HepG2 (cell line): ENCODE results near the gene ZDHHC3. TPM values are rescaled to one million over a fixed set of nuclear protein-coding genes. Genes with fewer than 3 reads are reported as not detected.
A peak's percentile ranks its signal among the peaks of the same experiment; 100 is the strongest.

Experiments used
- ATAC-seq: fragments of 200-7000 bp; cut with Tn5 transposase; 3 replicates; pipeline ENCODE4 v1.9.1; 2020; ENCODE audit warnings: mild to moderate bottlenecking, moderate library complexity
- BruUV-seq: library from RNA; stranded (reverse); fragments of 400-500 nt; replicated peaks from 2 replicates; lab custom pipeline; 2021; lab: Mats Ljungman, UMichigan
- CTCF ChIA-PET: fragments of 300-600 bp; formaldehyde crosslinking; extraction: SDS; loops from one replicate; lab custom pipeline; 2021; ENCODE audit warnings: low total read pairs, inconsistent platforms, low intra/inter-chr PET ratio; lab: Yijun Ruan, JAX
- POLR2A ChIA-PET: fragments of 350-600 bp; sonication (Branson Sonifier 250); formaldehyde crosslinking; loops from one replicate; lab custom pipeline; 2020; ENCODE audit warnings: antibody characterized with exemption, inconsistent platforms; lab: Yijun Ruan, JAX
- DNase-seq: peaks from one replicate; pipeline ENCODE4 v3.0.0-alpha.2; 2015; ENCODE audit warnings: low spot score
- FAIRE-seq: peaks from 3 replicates; lab custom pipeline; 2011; peaks lifted over from hg19 to GRCh38; lab: Jason Lieb, UNC
- H2AFZ ChIP-seq: one replicate; pipeline ENCODE4 v1.6.1; 2011; ENCODE audit warnings: low read length, inconsistent platforms
- H3K27ac ChIP-seq: fragments of 300-600 bp; 3 replicates; pipeline ENCODE4 v1.8.0; 2011; ENCODE audit warnings: mixed run types, mild to moderate bottlenecking, mixed read lengths, low read length, inconsistent platforms; ENCODE audit not compliant: insufficient read depth; ENCODE audit errors: extremely low read length
- H3K27me3 ChIP-seq, 2 experiments: fragments of 200-600 bp in 1 of 2; 2 replicates in 1 of 2; 3 replicates in 1 of 2; pipeline versions ENCODE4 v1.6.0 to v1.8.0; 2011; ENCODE audit warnings: low read length in 2 of 2, mild to moderate bottlenecking in 2 of 2, moderate library complexity in 2 of 2, inconsistent platforms in 1 of 2; ENCODE audit not compliant: insufficient read depth in 2 of 2, control insufficient read depth in 1 of 2
- H3K36me3 ChIP-seq, 2 experiments: fragments of 200-600 bp in 1 of 2; replicated peaks in 1 of 2; 2 replicates in 1 of 2; 3 replicates in 1 of 2; pipeline versions ENCODE4 v1.5.1 to v1.8.0; 2011; ENCODE audit warnings: low read length in 2 of 2, inconsistent platforms in 1 of 2; ENCODE audit not compliant: insufficient read depth in 2 of 2, control insufficient read depth in 1 of 2
- H3K4me1 ChIP-seq: 2 replicates; pipeline ENCODE4 v1.5.1; 2012; ENCODE audit warnings: low read length, inconsistent platforms; ENCODE audit not compliant: insufficient read depth
- H3K4me2 ChIP-seq: 2 replicates; pipeline ENCODE4 v1.6.0; 2011; ENCODE audit warnings: low read depth, low read length, inconsistent platforms
- H3K4me3 ChIP-seq, 3 experiments: fragments of 200-600 bp in 1 of 3; sonication (generic), shearing (Covaris generic) in 1 of 3; replicated peaks in 1 of 3; 2 replicates each; pipeline ENCODE4 v1.5.1; 2011 to 2016; ENCODE audit warnings: low read length in 3 of 3, inconsistent platforms in 2 of 3, low read depth in 2 of 3, mild to moderate bottlenecking in 2 of 3, control low read depth in 1 of 3, mixed read lengths in 1 of 3; ENCODE audit not compliant: insufficient read depth in 1 of 3
- H3K79me2 ChIP-seq: one replicate; pipeline ENCODE4 v1.6.1; 2011; ENCODE audit warnings: low read length, inconsistent platforms; ENCODE audit not compliant: insufficient read depth
- H3K9ac ChIP-seq: 2 replicates; pipeline ENCODE4 v1.6.0; 2011; ENCODE audit warnings: mild to moderate bottlenecking, low read depth, low read length, inconsistent platforms; ENCODE audit not compliant: insufficient read depth
- H3K9me3 ChIP-seq: 2 replicates; pipeline ENCODE4 v1.5.1; 2012; ENCODE audit warnings: mild to moderate bottlenecking, low read length
- H4K20me1 ChIP-seq: 2 replicates; pipeline ENCODE4 v1.6.0; 2011; ENCODE audit warnings: inconsistent platforms, mild to moderate bottlenecking, low read length, moderate library complexity; ENCODE audit not compliant: insufficient read depth
- ASH2L ChIP-seq: fragments of 300-600, 200-600 bp; sonication (generic); IDR thresholded peaks from 2 replicates; pipeline ENCODE4 v1.7.0; 2017; ENCODE audit warnings: low read depth, mild to moderate bottlenecking, moderate library complexity, mixed read lengths, low read length; ENCODE audit not compliant: insufficient read length
- CBX1 ChIP-seq: IDR thresholded peaks from one replicate; pipeline ENCODE4 v1.6.1; 2016; ENCODE audit warnings: antibody characterized with exemption, low read depth
- DR1 ChIP-seq: sonication (generic); formaldehyde crosslinking; IDR thresholded peaks from 2 replicates; pipeline ENCODE4 v1.8.0; 2021; ENCODE audit warnings: mild to moderate bottlenecking, missing genetic modification reagents, inconsistent platforms
- HMGXB3 ChIP-seq: sonication (generic); formaldehyde crosslinking; IDR thresholded peaks from 2 replicates; pipeline ENCODE4 v1.4.0; 2020; ENCODE audit warnings: missing genetic modification reagents, borderline replicate concordance
- HNF4A ChIP-seq: sonication (generic); formaldehyde crosslinking; IDR thresholded peaks from 2 replicates; pipeline ENCODE4 v1.4.0; 2020; ENCODE audit warnings: missing genetic modification reagents
- TBX2 ChIP-seq: sonication (generic); formaldehyde crosslinking; IDR thresholded peaks from 2 replicates; pipeline ENCODE4 v1.5.0; 2020; ENCODE audit warnings: missing genetic modification reagents, mild to moderate bottlenecking, borderline replicate concordance
- ZBTB1 ChIP-seq: sonication (generic); formaldehyde crosslinking; IDR thresholded peaks from 2 replicates; pipeline ENCODE4 v1.4.0; 2020; ENCODE audit warnings: missing genetic modification reagents, borderline replicate concordance
- ZNF121 ChIP-seq: sonication (generic); formaldehyde crosslinking; IDR thresholded peaks from 2 replicates; pipeline ENCODE4 v1.5.0; 2020; ENCODE audit warnings: mild to moderate bottlenecking, missing genetic modification reagents
- ZNF430 ChIP-seq: sonication (generic); formaldehyde crosslinking; IDR thresholded peaks from 2 replicates; pipeline ENCODE4 v1.9.0; 2021; ENCODE audit warnings: mild to moderate bottlenecking, missing genetic modification reagents
- ZNF496 ChIP-seq: sonication (generic); formaldehyde crosslinking; IDR thresholded peaks from 2 replicates; pipeline ENCODE4 v1.8.1; 2023; ENCODE audit warnings: mild to moderate bottlenecking, moderate library complexity, missing genetic modification reagents; ENCODE audit not compliant: insufficient replicate concordance
- ZNF549 ChIP-seq: sonication (generic); formaldehyde crosslinking; IDR thresholded peaks from 2 replicates; pipeline ENCODE4 v1.5.0; 2020; ENCODE audit warnings: missing genetic modification reagents
- ZNF577 ChIP-seq: sonication (generic); formaldehyde crosslinking; IDR thresholded peaks from 2 replicates; pipeline ENCODE4 v1.4.0; 2020; ENCODE audit warnings: mild to moderate bottlenecking, low read depth, missing genetic modification reagents, borderline replicate concordance
- WGBS: methylation state at CpG from one replicate; pipeline ENCODE4 v1.1.6; 2017; ENCODE audit warnings: low lambda C conversion rate; 5-methylcytosine and 5-hydroxymethylcytosine counted together
- in situ Hi-C: cut with HindIII; loops from 2 replicates; pipeline ENCODE4 v1.10.0; 2017; ENCODE audit warnings: low pct_unique_long_range_greater_than_20kb; ENCODE audit not compliant: extremely low pct_ligation_motif_present
- intact Hi-C: fragments of 100-400 bp; cut with micrococcal nuclease; formaldehyde crosslinking; loops from one replicate; pipeline ENCODE4 v1.10.0; 2022; ENCODE audit not compliant: unreplicated experiment
- polyA plus RNA-seq, 8 experiments: library from polyadenylated mRNA; depleted of rRNA in 3 of 8; stranded (reverse) in 7 of 8; unstranded in 1 of 8; fragments of >200 nt; fragmentation: Illumina TruSeq in 4 of 8; extraction: Trizol in 4 of 8; gene quantifications; 2 replicates each; pipeline versions ENCODE4 v1.2.1 to v1.2.3, GENCODE V29; 2011 to 2016; ENCODE audit warnings: low read depth in 4 of 8, missing spikeins in 1 of 8, mixed read lengths in 1 of 8; ENCODE audit not compliant: insufficient read depth in 1 of 8
- total RNA-seq, 5 experiments: library from RNA; depleted of rRNA; stranded (reverse); fragments of >200 nt; fragmentation: Illumina TruSeq; extraction: Trizol; gene quantifications; 2 replicates each; pipeline ENCODE4 v1.2.3, GENCODE V29; 2016; ENCODE audit warnings: low read depth in 1 of 5
- TF ChIP-seq, protein P1 (sequence below): sonication (generic); formaldehyde crosslinking; conservative IDR thresholded peaks from 2 replicates; pipeline ENCODE4 v1.4.0; 2020; ENCODE audit warnings: mild to moderate bottlenecking, missing genetic modification reagents, moderate library complexity

Gene ZDHHC3
- total and polyA plus RNA-seq, 2 of the 13 experiments (the other 11 are each of a cell fraction or from before 2014, with no cell fraction given): 44.1 to 65.7 TPM

GRCh38 chr3:44902628-44903027, 73.3 kb downstream of the ZDHHC3 start:
- peak overlapping the region; percentile 24 for H2AFZ ChIP-seq
- BruUV-seq: no TSS peak
- no peak for FAIRE-seq
- H4K20me1 ChIP-seq: no peaks in the 10 kb centered on the region
- peaks cover 52% of the 10 kb centered on the region for H3K4me1 ChIP-seq
- H3K27ac ChIP-seq: peak overlapping the region; percentile 52
- intact Hi-C loops: no loop called here
- no peaks in the 10 kb centered on the region for H3K9me3 ChIP-seq
- CTCF ChIA-PET: no interaction called here
- DNase-seq: peak; percentile 79
- peak overlapping the region; percentile 61 for H3K4me2 ChIP-seq
- peaks cover 0 to 3% of the 10 kb centered on the region in 2 experiments; a peak in 1 of 5 replicates for H3K27me3 ChIP-seq
- peak; percentile 74 for ATAC-seq
- in situ Hi-C loops: no loop called here
- no peaks in the 10 kb centered on the region for H3K79me2 ChIP-seq
- POLR2A ChIA-PET: interaction anchor here (0.6 to 0.8 kb wide), 2 partner anchors 318 to 538 kb away, joined by 3 to 4 read pairs; partner anchors contain the start of gene ZNF660
- 0% methylated on average over 4 of the region's 4 CpGs for WGBS
- H3K9ac ChIP-seq: peak overlapping the region; percentile 15; the same call in 1 of the 2 replicates
- peak overlapping the region in 1 of 3 experiments; percentile 3; a peak in 1 of 6 replicates for H3K4me3 ChIP-seq
- H3K36me3 ChIP-seq: no peaks in the 10 kb centered on the region
- TF ChIP-seq HMGXB3 (CRISPR knock-in tag) (no peak), ZNF549 (CRISPR knock-in tag) (no peak), ZNF121 (CRISPR knock-in tag) (no peak), ZBTB1 (CRISPR knock-in tag) (no peak), CBX1 (no peak), ZNF577 (CRISPR knock-in tag) (no peak), DR1 (CRISPR knock-in tag) (0 out of 2 replicates have a peak, but pooled peaks have one; percentile 26), ASH2L (peak; percentile 54), ZNF496 (no peak), ZNF430 (CRISPR knock-in tag) (peak; percentile 43; the same call in 1 of the 2 replicates), TBX2 (0 out of 2 replicates have a peak, but pooled peaks have one; percentile 34), HNF4A (CRISPR knock-in tag) (peak; percentile 43)
- TF ChIP-seq, protein P1, sequence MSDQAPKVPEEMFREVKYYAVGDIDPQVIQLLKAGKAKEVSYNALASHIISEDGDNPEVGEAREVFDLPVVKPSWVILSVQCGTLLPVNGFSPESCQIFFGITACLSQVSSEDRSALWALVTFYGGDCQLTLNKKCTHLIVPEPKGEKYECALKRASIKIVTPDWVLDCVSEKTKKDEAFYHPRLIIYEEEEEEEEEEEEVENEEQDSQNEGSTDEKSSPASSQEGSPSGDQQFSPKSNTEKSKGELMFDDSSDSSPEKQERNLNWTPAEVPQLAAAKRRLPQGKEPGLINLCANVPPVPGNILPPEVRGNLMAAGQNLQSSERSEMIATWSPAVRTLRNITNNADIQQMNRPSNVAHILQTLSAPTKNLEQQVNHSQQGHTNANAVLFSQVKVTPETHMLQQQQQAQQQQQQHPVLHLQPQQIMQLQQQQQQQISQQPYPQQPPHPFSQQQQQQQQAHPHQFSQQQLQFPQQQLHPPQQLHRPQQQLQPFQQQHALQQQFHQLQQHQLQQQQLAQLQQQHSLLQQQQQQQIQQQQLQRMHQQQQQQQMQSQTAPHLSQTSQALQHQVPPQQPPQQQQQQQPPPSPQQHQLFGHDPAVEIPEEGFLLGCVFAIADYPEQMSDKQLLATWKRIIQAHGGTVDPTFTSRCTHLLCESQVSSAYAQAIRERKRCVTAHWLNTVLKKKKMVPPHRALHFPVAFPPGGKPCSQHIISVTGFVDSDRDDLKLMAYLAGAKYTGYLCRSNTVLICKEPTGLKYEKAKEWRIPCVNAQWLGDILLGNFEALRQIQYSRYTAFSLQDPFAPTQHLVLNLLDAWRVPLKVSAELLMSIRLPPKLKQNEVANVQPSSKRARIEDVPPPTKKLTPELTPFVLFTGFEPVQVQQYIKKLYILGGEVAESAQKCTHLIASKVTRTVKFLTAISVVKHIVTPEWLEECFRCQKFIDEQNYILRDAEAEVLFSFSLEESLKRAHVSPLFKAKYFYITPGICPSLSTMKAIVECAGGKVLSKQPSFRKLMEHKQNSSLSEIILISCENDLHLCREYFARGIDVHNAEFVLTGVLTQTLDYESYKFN (CRISPR knock-in tag): peak; percentile 56
